GM12875 (cell line): Measurements from ENCODE around the gene CD86.

ENCODE experiments used
- H3K4me3 ChIP-seq: one replicate; pipeline ENCODE4 v1.5.1; 2011; ENCODE audit warnings: low read depth, low read length, control low read depth
- TF ChIP-seq, protein P1 (sequence below): IDR thresholded peaks from 2 replicates; pipeline ENCODE4 v1.5.1; 2011; ENCODE audit warnings: low read depth, mild to moderate bottlenecking, control low read depth, inconsistent platforms, low read length, moderate library complexity, borderline replicate concordance; ENCODE audit not compliant: insufficient read depth

Gene CD86

DNA sequence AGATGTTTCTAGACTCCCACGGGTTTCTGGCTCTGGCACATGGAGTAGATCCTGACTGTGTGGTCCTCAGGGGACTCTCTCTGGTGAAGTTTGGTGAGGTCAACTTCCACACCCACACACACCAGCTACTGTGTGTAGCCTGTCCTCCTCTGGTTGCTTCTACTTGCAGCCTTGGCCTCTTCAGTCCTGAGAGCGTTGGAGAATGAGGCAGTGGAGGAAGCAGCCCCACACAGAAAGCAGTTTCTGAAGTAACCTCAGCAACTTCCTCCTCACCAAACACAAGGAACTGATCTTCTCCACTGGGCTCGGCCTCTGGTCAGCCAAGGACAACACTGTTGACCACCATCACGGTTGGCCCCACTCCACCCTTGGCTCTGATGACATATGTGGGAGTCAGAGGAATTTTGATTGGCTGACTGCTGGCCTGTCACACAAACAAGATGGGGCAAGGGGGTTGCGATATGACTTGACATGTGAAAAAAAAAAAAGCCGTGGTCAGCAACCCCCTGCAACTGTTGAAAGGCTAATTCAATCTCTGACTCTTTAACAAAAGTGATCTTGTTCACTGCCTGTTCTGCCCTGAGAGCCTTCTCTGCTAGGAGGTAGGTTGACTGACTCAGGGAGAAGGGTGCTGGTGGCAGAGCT lies 19.6 kb downstream of the CD86 start:
- H3K4me3 ChIP-seq, result peak overlapping the region; percentile 26
- TF ChIP-seq, protein P1, sequence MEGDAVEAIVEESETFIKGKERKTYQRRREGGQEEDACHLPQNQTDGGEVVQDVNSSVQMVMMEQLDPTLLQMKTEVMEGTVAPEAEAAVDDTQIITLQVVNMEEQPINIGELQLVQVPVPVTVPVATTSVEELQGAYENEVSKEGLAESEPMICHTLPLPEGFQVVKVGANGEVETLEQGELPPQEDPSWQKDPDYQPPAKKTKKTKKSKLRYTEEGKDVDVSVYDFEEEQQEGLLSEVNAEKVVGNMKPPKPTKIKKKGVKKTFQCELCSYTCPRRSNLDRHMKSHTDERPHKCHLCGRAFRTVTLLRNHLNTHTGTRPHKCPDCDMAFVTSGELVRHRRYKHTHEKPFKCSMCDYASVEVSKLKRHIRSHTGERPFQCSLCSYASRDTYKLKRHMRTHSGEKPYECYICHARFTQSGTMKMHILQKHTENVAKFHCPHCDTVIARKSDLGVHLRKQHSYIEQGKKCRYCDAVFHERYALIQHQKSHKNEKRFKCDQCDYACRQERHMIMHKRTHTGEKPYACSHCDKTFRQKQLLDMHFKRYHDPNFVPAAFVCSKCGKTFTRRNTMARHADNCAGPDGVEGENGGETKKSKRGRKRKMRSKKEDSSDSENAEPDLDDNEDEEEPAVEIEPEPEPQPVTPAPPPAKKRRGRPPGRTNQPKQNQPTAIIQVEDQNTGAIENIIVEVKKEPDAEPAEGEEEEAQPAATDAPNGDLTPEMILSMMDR, result no peak

DNA sequence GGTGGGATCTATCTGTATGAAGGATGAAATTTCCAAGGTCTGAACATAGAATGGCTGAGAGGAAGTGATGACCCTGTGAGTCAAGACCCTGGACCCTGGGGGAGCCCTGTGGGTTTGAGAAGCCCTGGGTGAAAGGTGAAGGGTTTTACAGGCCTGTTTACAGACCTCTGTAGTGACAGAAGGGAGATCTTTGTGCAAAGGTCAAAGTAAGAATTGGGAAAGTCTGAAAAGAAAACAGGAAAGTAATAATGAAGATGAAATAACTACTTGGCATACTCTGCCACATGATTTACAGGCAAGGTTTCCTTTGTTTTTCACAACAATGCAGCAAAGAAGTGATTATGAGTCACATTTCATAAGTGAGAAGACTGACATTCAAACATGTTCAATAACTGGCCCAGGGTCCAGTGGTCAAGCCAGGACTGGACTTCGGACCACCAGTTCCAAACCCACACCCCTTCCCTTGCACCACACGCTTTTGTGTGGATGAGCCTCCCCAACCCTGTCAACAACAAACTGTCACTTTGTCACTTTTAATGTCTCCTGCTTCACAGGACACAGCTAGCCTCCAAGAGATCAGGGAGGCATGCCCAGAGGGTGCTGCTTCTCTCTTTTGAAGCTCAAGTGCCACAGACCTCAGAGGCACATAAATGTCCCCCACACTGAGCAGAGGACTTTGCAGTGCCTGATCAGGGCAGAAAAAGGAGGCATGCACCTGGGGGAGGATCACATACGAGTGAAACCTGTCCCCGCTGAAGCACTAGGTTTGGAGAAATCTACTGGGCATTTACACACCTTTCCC lies 21.5 kb downstream of the CD86 start:
- TF ChIP-seq, protein P1, result no peak
- H3K4me3 ChIP-seq, result no peak overlapping the region

DNA sequence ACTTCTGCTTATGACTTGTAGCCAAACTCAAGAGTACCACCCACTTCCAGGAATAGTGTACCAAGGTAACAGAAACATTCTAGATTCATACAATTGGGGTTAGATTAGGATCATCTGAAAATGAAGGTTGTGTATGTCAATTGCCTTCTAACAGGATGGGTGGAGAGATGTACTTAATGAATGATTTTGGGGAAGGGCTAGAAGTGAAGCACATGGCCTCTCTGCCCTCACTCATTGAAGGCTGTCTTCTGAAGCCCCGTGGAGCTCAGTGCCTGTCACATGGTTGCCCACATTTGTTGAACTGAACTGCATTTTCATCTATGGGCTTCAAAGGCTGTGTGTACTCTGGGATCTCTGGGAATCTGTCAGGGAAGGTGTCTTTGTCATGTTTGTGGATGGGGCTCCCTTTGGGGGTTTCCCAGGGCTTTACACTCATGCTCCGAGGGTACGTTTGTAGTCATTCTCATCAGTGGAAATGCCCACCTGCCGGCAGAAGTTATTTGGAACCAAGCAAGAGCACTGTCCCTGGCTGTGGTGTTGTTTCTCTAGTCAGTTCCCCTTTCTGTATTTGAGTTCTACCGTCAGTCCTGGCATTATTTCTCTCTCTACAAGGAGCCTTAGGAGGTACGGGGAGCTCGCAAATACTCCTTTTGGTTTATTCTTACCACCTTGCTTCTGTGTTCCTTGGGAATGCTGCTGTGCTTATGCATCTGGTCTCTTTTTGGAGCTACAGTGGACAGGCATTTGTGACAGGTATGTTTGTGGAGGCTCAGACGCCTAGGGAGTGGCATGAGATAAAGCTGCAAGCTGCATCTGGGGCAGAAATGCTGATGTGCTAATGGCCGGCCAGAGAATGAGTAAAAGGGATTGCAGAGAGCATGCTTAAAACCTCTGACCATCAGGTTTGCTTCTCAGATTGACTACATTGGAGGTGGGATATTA lies 22.4 kb downstream of the CD86 start:
- TF ChIP-seq, protein P1, result no peak
- peak overlapping the region; percentile 55 for H3K4me3 ChIP-seq

DNA sequence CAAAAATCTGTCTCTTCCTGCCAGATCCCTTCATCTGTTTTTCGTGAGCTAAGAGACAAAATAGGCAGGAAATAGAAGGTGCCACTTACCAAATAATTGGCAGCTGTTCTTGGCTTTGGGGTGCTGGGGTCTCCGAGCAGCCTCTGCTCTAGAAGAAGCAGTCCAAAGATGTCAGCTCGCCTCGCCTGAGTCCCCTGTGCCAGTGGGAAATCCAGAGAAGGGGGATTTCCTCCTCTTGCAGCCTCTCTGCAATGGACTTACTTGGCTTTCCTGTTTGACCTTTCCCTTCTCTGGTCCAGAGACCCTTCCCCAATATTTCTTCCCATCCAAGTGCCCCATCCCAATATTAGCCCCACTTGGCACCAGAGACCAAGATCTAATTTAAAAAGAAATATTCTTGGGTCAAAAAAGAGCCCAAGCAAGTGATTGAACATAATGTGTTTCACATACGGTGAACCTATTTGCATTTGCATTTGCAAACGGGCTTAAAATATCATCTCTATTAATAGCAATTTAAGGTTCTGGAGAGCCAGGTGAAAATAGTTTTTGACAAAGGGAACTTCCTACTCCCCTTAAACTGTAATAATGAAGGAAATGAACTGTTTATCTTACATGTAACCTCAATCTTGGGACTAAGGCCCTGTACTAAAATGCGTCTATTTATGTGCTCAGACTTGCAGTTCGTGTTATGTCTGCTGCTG lies 23.2 kb downstream of the CD86 start:
- TF ChIP-seq, protein P1, result no peak
- peak overlapping the region; percentile 55 for H3K4me3 ChIP-seq

DNA sequence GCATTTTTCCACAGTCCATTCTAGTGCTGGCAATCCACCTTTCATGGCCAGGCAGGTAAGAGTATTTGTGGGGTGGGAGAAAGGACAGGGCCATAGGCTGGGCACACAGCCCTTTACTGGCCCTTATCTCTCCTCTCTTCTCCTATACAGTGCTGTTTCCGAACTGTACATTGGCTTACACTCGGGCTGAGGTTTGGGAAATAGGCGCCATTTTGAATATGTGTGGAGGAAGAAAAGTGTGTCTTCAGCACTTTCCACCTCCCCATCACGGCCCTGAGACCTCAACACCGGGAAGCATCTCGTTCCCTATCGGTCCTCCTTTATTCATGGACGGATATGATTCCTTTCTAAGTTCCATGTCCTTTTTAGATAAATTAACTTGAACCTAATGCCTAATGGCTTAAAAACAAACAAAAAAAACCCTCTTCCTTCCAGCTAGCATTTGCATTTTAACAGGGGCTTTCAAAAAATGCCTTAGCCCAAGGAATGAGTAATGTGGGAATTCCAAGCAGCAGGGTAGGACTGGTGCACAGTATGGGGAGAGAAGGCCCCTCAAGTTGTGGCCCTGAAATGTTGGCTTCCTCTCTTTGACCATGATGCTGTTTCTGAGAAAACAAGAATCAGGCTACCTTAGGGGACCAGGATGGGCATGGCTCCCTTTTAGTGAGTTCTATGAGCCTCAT lies 24.5 kb downstream of the CD86 start:
- TF ChIP-seq, protein P1, result no peak
- peak overlapping the region; percentile 19 for H3K4me3 ChIP-seq

DNA sequence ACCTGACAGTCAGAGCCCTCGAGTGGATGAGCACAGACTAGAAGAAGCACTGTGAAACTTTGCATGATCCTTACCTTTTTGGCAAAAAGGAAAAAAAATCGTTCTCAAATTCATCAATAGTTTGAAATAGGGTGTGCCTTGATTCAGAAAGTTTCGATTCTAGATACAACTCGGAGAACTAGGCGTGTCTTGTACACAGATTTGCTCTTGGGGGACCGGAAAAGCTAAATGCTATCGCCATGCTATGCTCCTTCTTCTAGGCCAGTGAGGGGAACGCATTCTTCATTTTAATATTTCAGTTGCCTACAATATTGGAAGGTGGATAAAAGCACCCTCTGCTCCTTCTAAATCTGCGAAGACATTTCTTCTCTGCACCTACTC lies 25.0 kb downstream of the CD86 start:
- TF ChIP-seq, protein P1, result no peak

More for the DNA sequence above, 25.0 kb downstream of the CD86 start:
- H3K4me3 ChIP-seq, result no peak overlapping the region
